Keratinocyte (primary cell): Measurements from ENCODE around the gene UBE4B. TPM values are rescaled to one million over a fixed set of nuclear protein-coding genes. Genes with fewer than 3 reads are reported as not detected.

ENCODE experiments used
- DNase-seq: peaks from one replicate; pipeline ENCODE4 v3.0.0-alpha.2; 2011; ENCODE audit warnings: low read depth, missing footprints, low spot score
- FAIRE-seq: peaks from 2 replicates; lab custom pipeline; 2011; peaks lifted over from hg19 to GRCh38; lab: Jason Lieb, UNC
- H2AFZ ChIP-seq: 2 replicates; pipeline ENCODE4 v1.6.0; 2012; ENCODE audit warnings: low read length, control low read depth, inconsistent platforms; ENCODE audit not compliant: control insufficient read depth
- H3K27ac ChIP-seq: 2 replicates; pipeline ENCODE4 v1.5.1; 2011; ENCODE audit warnings: low read length; ENCODE audit not compliant: control insufficient read depth, insufficient read depth
- H3K27me3 ChIP-seq: 3 replicates; pipeline ENCODE4 v1.6.0; 2011; ENCODE audit warnings: low read length; ENCODE audit not compliant: control insufficient read depth, insufficient read depth; ENCODE audit errors: extremely low read depth
- H3K36me3 ChIP-seq, 2 experiments: 2 replicates in 1 of 2; 3 replicates in 1 of 2; pipeline ENCODE4 v1.5.1; 2011; ENCODE audit warnings: low read length in 2 of 2, mild to moderate bottlenecking in 1 of 2; ENCODE audit not compliant: control insufficient read depth in 2 of 2, insufficient read depth in 2 of 2; ENCODE audit errors: extremely low read depth in 1 of 2
- H3K4me1 ChIP-seq: 3 replicates; pipeline ENCODE4 v1.5.1; 2011; ENCODE audit warnings: low read length; ENCODE audit not compliant: control insufficient read depth, insufficient read depth; ENCODE audit errors: extremely low read depth
- H3K4me2 ChIP-seq: 3 replicates; pipeline ENCODE4 v1.6.0; 2011; ENCODE audit warnings: low read depth, low read length; ENCODE audit not compliant: control insufficient read depth, insufficient read depth; ENCODE audit errors: extremely low read depth
- H3K4me3 ChIP-seq, 3 experiments: fragments of 200-600 bp in 1 of 3; sonication (generic) in 1 of 3; 2 replicates in 2 of 3; 3 replicates in 1 of 3; pipeline ENCODE4 v1.5.1; 2011 to 2016; ENCODE audit warnings: low read length in 3 of 3, mild to moderate bottlenecking in 3 of 3, control low read depth in 2 of 3, inconsistent platforms in 1 of 3, low read depth in 1 of 3, mixed read lengths in 1 of 3, mixed run types in 1 of 3, moderate library complexity in 1 of 3; ENCODE audit not compliant: control insufficient read depth in 2 of 3, insufficient read depth in 2 of 3; ENCODE audit errors: extremely low read depth in 1 of 3
- H3K79me2 ChIP-seq: 2 replicates; pipeline ENCODE4 v1.6.0; 2012; ENCODE audit warnings: low read length; ENCODE audit not compliant: control insufficient read depth, insufficient read depth
- H3K9ac ChIP-seq: 3 replicates; pipeline ENCODE4 v1.6.0; 2011; ENCODE audit warnings: low read length; ENCODE audit not compliant: control insufficient read depth, insufficient read depth; ENCODE audit errors: extremely low read depth
- H3K9me1 ChIP-seq: 3 replicates; pipeline ENCODE4 v1.6.0; 2011; ENCODE audit warnings: low read length; ENCODE audit not compliant: control insufficient read depth, insufficient read depth; ENCODE audit errors: extremely low read depth
- H3K9me3 ChIP-seq: 2 replicates; pipeline ENCODE4 v1.5.1; 2012; ENCODE audit warnings: low read depth, low read length; ENCODE audit not compliant: control insufficient read depth
- H4K20me1 ChIP-seq: 3 replicates; pipeline ENCODE4 v1.6.0; 2011; ENCODE audit warnings: low read length; ENCODE audit not compliant: control insufficient read depth, insufficient read depth; ENCODE audit errors: extremely low read depth
- EZH2 ChIP-seq: IDR thresholded peaks from one replicate; pipeline ENCODE4 v1.6.1; 2012; ENCODE audit warnings: inconsistent platforms, mild to moderate bottlenecking, low read length, moderate library complexity
- dilution Hi-C: fragments of 300-500 bp; cut with MboI; formaldehyde crosslinking; loops from one replicate; pipeline ENCODE4 v1.7.0; 2020; ENCODE audit warnings: low sequenced_read_pairs; ENCODE audit not compliant: extremely low pct_ligation_motif_present
- polyA plus RNA-seq, 5 experiments: library from polyadenylated mRNA; depleted of rRNA in 3 of 5; stranded (reverse) in 3 of 5; stranded (forward) in 1 of 5; unstranded in 1 of 5; fragments of >200 nt; gene quantifications; 1 replicate in 1 of 5; 2 replicates in 3 of 5; 3 replicates in 1 of 5; pipeline versions ENCODE4 v1.2.1 to v1.2.3, GENCODE V29; 2011 to 2012; ENCODE audit warnings: missing spikeins in 2 of 5, low read depth in 1 of 5, low replicate concordance in 1 of 5
- TF ChIP-seq, protein P1 (sequence below), 3 experiments: IDR thresholded peaks in 1 of 3; conservative IDR thresholded peaks in 1 of 3; optimal IDR thresholded peaks in 1 of 3; 2 replicates in 2 of 3; 3 replicates in 1 of 3; pipeline versions ENCODE3 to v1.5.1; 2011; ENCODE audit warnings: low read length in 3 of 3, mild to moderate bottlenecking in 3 of 3, moderate library complexity in 2 of 3, control low read depth in 1 of 3, inconsistent platforms in 1 of 3; ENCODE audit not compliant: insufficient read depth in 2 of 3; ENCODE audit errors: extremely low read depth in 1 of 3

The UBE4B gene
- polyA plus RNA-seq, 1 donor (not counting 4 experiments of a cell fraction or from before 2014, with no cell fraction given), result 14.3 TPM

DNA sequence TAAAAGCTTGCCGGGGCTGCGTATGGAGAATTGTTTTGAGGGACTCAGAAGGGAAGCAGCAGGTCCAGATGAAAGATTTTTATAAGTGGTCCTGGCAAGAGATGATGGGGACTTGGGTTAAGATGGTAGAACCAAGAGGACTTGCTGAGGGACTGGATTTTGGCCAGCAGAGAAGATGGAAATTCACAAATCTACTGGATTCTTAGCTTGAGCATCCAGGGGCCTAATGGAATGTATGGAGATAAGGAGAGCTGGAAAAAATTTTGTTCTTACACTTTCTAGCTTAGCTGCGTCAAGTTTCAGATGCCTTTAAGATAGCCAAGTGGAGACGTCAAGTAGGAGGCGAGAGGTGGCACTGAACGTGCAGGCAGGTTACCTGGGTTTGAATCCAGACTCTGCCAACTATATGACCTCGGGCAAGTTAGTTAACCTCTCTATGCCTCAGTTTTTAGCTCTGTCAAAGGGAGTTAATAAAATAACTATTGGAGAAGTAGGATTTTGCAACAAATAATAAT is 39.1 kb upstream of the UBE4B start:
- dilution Hi-C loops, result no loop called here
- no peak overlapping the region for H3K4me3 ChIP-seq
- no peak overlapping the region for H3K9ac ChIP-seq
- H3K27ac ChIP-seq, result no peak overlapping the region
- no peaks in the 10 kb centered on the region for H3K9me1 ChIP-seq
- no peak for TF ChIP-seq EZH2
- TF ChIP-seq, protein P1, sequence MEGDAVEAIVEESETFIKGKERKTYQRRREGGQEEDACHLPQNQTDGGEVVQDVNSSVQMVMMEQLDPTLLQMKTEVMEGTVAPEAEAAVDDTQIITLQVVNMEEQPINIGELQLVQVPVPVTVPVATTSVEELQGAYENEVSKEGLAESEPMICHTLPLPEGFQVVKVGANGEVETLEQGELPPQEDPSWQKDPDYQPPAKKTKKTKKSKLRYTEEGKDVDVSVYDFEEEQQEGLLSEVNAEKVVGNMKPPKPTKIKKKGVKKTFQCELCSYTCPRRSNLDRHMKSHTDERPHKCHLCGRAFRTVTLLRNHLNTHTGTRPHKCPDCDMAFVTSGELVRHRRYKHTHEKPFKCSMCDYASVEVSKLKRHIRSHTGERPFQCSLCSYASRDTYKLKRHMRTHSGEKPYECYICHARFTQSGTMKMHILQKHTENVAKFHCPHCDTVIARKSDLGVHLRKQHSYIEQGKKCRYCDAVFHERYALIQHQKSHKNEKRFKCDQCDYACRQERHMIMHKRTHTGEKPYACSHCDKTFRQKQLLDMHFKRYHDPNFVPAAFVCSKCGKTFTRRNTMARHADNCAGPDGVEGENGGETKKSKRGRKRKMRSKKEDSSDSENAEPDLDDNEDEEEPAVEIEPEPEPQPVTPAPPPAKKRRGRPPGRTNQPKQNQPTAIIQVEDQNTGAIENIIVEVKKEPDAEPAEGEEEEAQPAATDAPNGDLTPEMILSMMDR (optimal IDR thresholded peaks at IDR 0.05 in 1 of 3, IDR thresholded peaks at IDR 0.05 in 1 of 3, conservative IDR thresholded peaks at IDR 0.05 in 1 of 3; ENCODE audit: extremely low read depth in 1 of 3, insufficient read depth in 2 of 3, low read length in 3 of 3), result no peak
- H3K27me3 ChIP-seq, result peaks cover 19% of the 10 kb centered on the region
- no peaks in the 10 kb centered on the region for H3K36me3 ChIP-seq
- DNase-seq (no peak), FAIRE-seq (no peak)
- no peak overlapping the region for H2AFZ ChIP-seq
- H3K4me1 ChIP-seq, result peaks cover 2% of the 10 kb centered on the region
- H3K4me2 ChIP-seq, result no peak overlapping the region
- no peaks in the 10 kb centered on the region for H3K79me2 ChIP-seq
- no peaks in the 10 kb centered on the region for H3K9me3 ChIP-seq
- H4K20me1 ChIP-seq, result no peaks in the 10 kb centered on the region

- Histone ChIP-seq H3K9ac (no peak within 1 kb of the TSS), H3K79me2 (no peaks in the 10 kb centered on the region), H3K9me1 (no peaks in the 10 kb centered on the region), H3K36me3 (no peaks in the 10 kb centered on the region), H4K20me1 (no peaks in the 10 kb centered on the region), H2AFZ (peak within 1 kb of the TSS; percentile 56), H3K9me3 (no peaks in the 10 kb centered on the region), H3K27ac (no peak within 1 kb of the TSS), H3K4me2 (peak within 1 kb of the TSS; percentile 67), H3K4me3 (peak within 1 kb of the TSS; percentile 26 to 49 (median 29)), H3K4me1 (peaks cover 2% of the 10 kb centered on the region), H3K27me3 (peaks cover 21% of the 10 kb centered on the region)
- DNase-seq, result no peak
- dilution Hi-C loops, result no loop called here
- FAIRE-seq, result peak; percentile 48
- TF ChIP-seq, protein P1 (optimal IDR thresholded peaks at IDR 0.05 in 1 of 3, IDR thresholded peaks at IDR 0.05 in 1 of 3, conservative IDR thresholded peaks at IDR 0.05 in 1 of 3; ENCODE audit: extremely low read depth in 1 of 3, insufficient read depth in 2 of 3, low read length in 3 of 3), result no peak
- peak; percentile 89 for TF ChIP-seq EZH2
Measured at GRCh38 chr1:9996624-9997582, 35.9 kb upstream of the UBE4B start, which contains the start of gene RBP7. TSS of gene RBP7 (plus strand) at chr1:9997228. CDS start at chr1:9997259, 31 bp downstream.
